Measurements from ENCODE around the gene IRF4. TPM values are rescaled to one million over a fixed set of nuclear protein-coding genes. Genes with fewer than 3 reads are reported as not detected.

Gene IRF4
- total RNA-seq, 1 donor from 2014 or later: 0.30 TPM

DNA sequence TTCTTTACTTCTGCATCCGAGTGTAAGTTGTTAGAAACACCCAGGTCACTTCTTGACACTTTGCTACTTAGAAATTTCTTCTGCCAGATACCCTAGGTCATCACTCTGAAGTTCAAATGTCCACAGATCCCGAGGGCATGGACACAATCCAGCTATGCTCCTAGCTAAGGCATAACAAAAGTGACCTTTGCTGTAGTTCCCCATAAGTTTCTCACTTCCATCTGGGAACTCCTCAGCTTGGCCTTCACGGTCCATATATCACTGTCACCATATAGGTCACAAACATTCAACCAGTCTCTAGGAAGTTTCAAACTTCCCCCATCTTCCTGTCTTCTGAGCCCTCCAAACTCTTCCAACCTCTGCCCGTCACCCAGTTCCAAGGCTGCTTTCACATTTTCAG is 65.3 kb downstream of the IRF4 start:
- H3K9me3 Mint-ChIP-seq: peaks cover 6% of the 10 kb centered on the region
- no peak overlapping the region for H3K27ac Mint-ChIP-seq (ENCODE audit: unreplicated experiment)
- DNase-seq (ENCODE audit: low read depth, low spot score): no peak
- TF ChIP-seq, protein P1, sequence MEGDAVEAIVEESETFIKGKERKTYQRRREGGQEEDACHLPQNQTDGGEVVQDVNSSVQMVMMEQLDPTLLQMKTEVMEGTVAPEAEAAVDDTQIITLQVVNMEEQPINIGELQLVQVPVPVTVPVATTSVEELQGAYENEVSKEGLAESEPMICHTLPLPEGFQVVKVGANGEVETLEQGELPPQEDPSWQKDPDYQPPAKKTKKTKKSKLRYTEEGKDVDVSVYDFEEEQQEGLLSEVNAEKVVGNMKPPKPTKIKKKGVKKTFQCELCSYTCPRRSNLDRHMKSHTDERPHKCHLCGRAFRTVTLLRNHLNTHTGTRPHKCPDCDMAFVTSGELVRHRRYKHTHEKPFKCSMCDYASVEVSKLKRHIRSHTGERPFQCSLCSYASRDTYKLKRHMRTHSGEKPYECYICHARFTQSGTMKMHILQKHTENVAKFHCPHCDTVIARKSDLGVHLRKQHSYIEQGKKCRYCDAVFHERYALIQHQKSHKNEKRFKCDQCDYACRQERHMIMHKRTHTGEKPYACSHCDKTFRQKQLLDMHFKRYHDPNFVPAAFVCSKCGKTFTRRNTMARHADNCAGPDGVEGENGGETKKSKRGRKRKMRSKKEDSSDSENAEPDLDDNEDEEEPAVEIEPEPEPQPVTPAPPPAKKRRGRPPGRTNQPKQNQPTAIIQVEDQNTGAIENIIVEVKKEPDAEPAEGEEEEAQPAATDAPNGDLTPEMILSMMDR (conservative IDR thresholded peaks at IDR 0.05): no peak
- no peaks in the 10 kb centered on the region for H3K4me1 Mint-ChIP-seq
- H3K27me3 Mint-ChIP-seq (ENCODE audit: low read depth): no peaks in the 10 kb centered on the region
- H3K4me3 Mint-ChIP-seq: no peak overlapping the region
- H3K36me3 Mint-ChIP-seq (ENCODE audit: low read depth): no peaks in the 10 kb centered on the region

Other genes starting within 250 kb of the IRF4 start
- 35.1 and 41.7 TPM in 2 replicates for gene DUSP22, start 99.3 kb upstream of the IRF4 start, total RNA-seq

Data from neural crest cell (in vitro differentiated cells).